Small intestine (tissue), 16 donors: ENCODE data around the gene PRDX2. TPM values are rescaled to one million over a fixed set of nuclear protein-coding genes. Genes with fewer than 3 reads are reported as not detected.
"Not testable (repeated sequence)": the region's sequence is repeated elsewhere in the genome, so short reads cannot be mapped to it uniquely, and the experiment has no call there.

Source experiments
- DNase-seq, 2 donors: peaks; one replicate each; pipeline versions ENCODE4 v3.0.0 to v3.0.0-alpha.2; 2013
- FAIRE-seq: peaks from 2 replicates; lab custom pipeline; 2012; peaks lifted over from hg19 to GRCh38; lab: Jason Lieb, UNC
- H3K27ac ChIP-seq, 3 donors: one replicate each; pipeline ENCODE4 v1.5.1; 2013; ENCODE audit warnings: low read length in 2 of 3, mild to moderate bottlenecking in 2 of 3, control low read depth in 1 of 3, inconsistent platforms in 1 of 3, low read depth in 1 of 3, moderate library complexity in 1 of 3
- H3K27me3 ChIP-seq, 3 donors: one replicate each; pipeline ENCODE4 v1.6.1; 2013; ENCODE audit warnings: low read length in 3 of 3, inconsistent platforms in 1 of 3; ENCODE audit not compliant: control insufficient read depth in 3 of 3, insufficient read depth in 3 of 3
- H3K36me3 ChIP-seq, 3 donors: one replicate each; pipeline ENCODE4 v1.6.1; 2013; ENCODE audit warnings: low read length in 3 of 3, inconsistent platforms in 1 of 3, low read depth in 1 of 3, mild to moderate bottlenecking in 1 of 3, moderate library complexity in 1 of 3; ENCODE audit not compliant: control insufficient read depth in 3 of 3, insufficient read depth in 2 of 3
- H3K4me1 ChIP-seq, 3 donors: one replicate each; pipeline ENCODE4 v1.6.1; 2013; ENCODE audit warnings: low read length in 2 of 3, inconsistent platforms in 1 of 3, low read depth in 1 of 3, mild to moderate bottlenecking in 1 of 3, moderate library complexity in 1 of 3; ENCODE audit not compliant: control insufficient read depth in 3 of 3, insufficient read depth in 2 of 3
- H3K4me3 ChIP-seq, 3 donors: one replicate each; pipeline ENCODE4 v1.5.1; 2013; ENCODE audit warnings: low read length in 3 of 3, control low read depth in 1 of 3, inconsistent platforms in 1 of 3, low read depth in 1 of 3, mild to moderate bottlenecking in 1 of 3, moderate library complexity in 1 of 3
- H3K9me3 ChIP-seq, 2 donors: one replicate each; pipeline ENCODE4 v1.6.1; 2013; ENCODE audit warnings: low read depth in 1 of 2, low read length in 1 of 2; ENCODE audit not compliant: control insufficient read depth in 2 of 2, insufficient read depth in 1 of 2
- WGBS, 3 donors: extraction: QIAGEN DNeasy Blood & Tissue Kit; methylation state at CpG; one replicate each; pipeline ENCODE4 v1.1.7; 2013; 5-methylcytosine and 5-hydroxymethylcytosine counted together
- long read RNA-seq, 10 donors: transcript quantifications; one replicate each; lab custom pipeline, GENCODE V29; 2026
- polyA plus RNA-seq, 4 donors: library from polyadenylated mRNA; stranded (reverse) in 3 of 4; unstranded in 1 of 4; fragments of 200-250 nt in 3 of 4; fragments of 120-200 nt in 1 of 4; gene quantifications; one replicate each; pipeline versions ENCODE4 v1.2.1 to v1.2.3, GENCODE V29; 2013
- donor health status: healthy with polysubstance abuse.
- donor health status: control.
- donor health status: control.
- donor health status: Bipolar disorder and iron deficiency.
- donor health status: healthy.

PRDX2 gene
- polyA plus RNA-seq, result 100 to 1,000 TPM; 285 to 523 (median 416) TPM
- long read RNA-seq, donor 1, result 0 reads
- long read RNA-seq, donor 2, transcript PRDX2-201 (6 exons, 987 nt), result major isoform, 68 of 73 reads
- long read RNA-seq, donor 2, partial matches to known transcripts, result 0 of 73 reads
- long read RNA-seq, donor 2, other reads (novel, unspliced or antisense), result 5 of 73 reads
- long read RNA-seq, donor 3, transcript PRDX2-201 (6 exons, 987 nt), result major isoform, 95 of 164 reads
- long read RNA-seq, donor 3, partial matches to known transcripts, result 56 of 164 reads
- long read RNA-seq, donor 3, other reads (novel, unspliced or antisense), result 13 of 164 reads
- long read RNA-seq, donor 4, partial matches to known transcripts, result 0 of 3 reads
- long read RNA-seq, donor 4, other reads (novel, unspliced or antisense), result 0 of 3 reads
- long read RNA-seq, donor 5, transcript PRDX2-201 (6 exons, 987 nt), result major isoform, 38 of 94 reads
- long read RNA-seq, donor 5, partial matches to known transcripts, result 56 of 94 reads
- long read RNA-seq, donor 5, other reads (novel, unspliced or antisense), result 0 of 94 reads
- long read RNA-seq, donor 6, transcript PRDX2-201 (6 exons, 987 nt), result major isoform, 111 of 145 reads
- long read RNA-seq, donor 6, partial matches to known transcripts, result 32 of 145 reads
- long read RNA-seq, donor 6, other reads (novel, unspliced or antisense), result 0 of 145 reads
- long read RNA-seq, donor 7, transcript PRDX2-201 (6 exons, 987 nt), result major isoform, 535 of 744 reads
- long read RNA-seq, donor 7, partial matches to known transcripts, result 151 of 744 reads
- long read RNA-seq, donor 7, other reads (novel, unspliced or antisense), result 54 of 744 reads
- long read RNA-seq, donor 8, transcript PRDX2-201 (6 exons, 987 nt), result major isoform, 14 of 14 reads
- long read RNA-seq, donor 8, partial matches to known transcripts, result 0 of 14 reads
- long read RNA-seq, donor 8, other reads (novel, unspliced or antisense), result 0 of 14 reads
- long read RNA-seq, donor 9, transcript PRDX2-201 (6 exons, 987 nt), result major isoform, 28 of 28 reads
- long read RNA-seq, donor 9, partial matches to known transcripts, result 0 of 28 reads
- long read RNA-seq, donor 9, other reads (novel, unspliced or antisense), result 0 of 28 reads
- long read RNA-seq, donor 10, transcript PRDX2-201 (6 exons, 987 nt), result major isoform, 139 of 206 reads
- long read RNA-seq, donor 10, partial matches to known transcripts, result 48 of 206 reads
- long read RNA-seq, donor 10, other reads (novel, unspliced or antisense), result 15 of 206 reads

GRCh38 chr19:12801466-12802266 is at the start of gene PRDX2, which contains the start of gene THSD8:
Gene PRDX2, minus strand, starts transcription at chr19:12801800. Its CDS starts 539 bp downstream, at chr19:12801261.
Gene THSD8, plus strand, starts transcription at chr19:12802069. Its CDS starts 3 bp downstream, at chr19:12802072.
- Histone ChIP-seq H3K4me1 (peaks cover 3 to 22% (median 4%) of the 10 kb centered on the region in 3 donors), H3K27me3 (no peaks in the 10 kb centered on the region), H3K9me3 (no peaks in the 10 kb centered on the region), H3K4me3 (peak within 1 kb of the TSS; percentile 59 to 93 (median 86)), H3K27ac (peak within 1 kb of the TSS; percentile 56 to 85 (median 61)), H3K36me3 (peaks cover 4 to 37% (median 5%) of the 10 kb centered on the region in 3 donors)
- FAIRE-seq, result no peak
- peak; percentile 87 to 93 for DNase-seq
- 0 to 1% (median 0%) methylated on average over 50 to 78 of the region's 78 CpGs for WGBS, 3 donors

GRCh38 chr19:12847159-12848139 is 45.8 kb upstream of the PRDX2 start:
- H3K4me1 ChIP-seq, result peaks cover 0 to 7% (median 0%) of the 10 kb centered on the region in 3 donors
- no peak overlapping the region for H3K4me3 ChIP-seq
- no peak overlapping the region for H3K27ac ChIP-seq
- peaks cover 0 to 31% (median 4%) of the 10 kb centered on the region in 3 donors for H3K27me3 ChIP-seq
- no peaks in the 10 kb centered on the region for H3K9me3 ChIP-seq
- 9 to 12% (median 11%) methylated on average over 53 to 69 of the region's 69 CpGs for WGBS, 3 donors
- FAIRE-seq (no peak), DNase-seq (peak; percentile 72 to 91)
- H3K36me3 ChIP-seq, result no peaks in the 10 kb centered on the region

GRCh38 chr19:12846613-12847012 is 45.0 kb upstream of the PRDX2 start:
- not testable (repeated sequence) for H3K4me3 ChIP-seq, H3K27ac ChIP-seq, H3K9me3 ChIP-seq, FAIRE-seq, H3K4me1 ChIP-seq, DNase-seq, H3K36me3 ChIP-seq
- peaks cover 0 to 37% (median 9%) of the 10 kb centered on the region in 3 donors for H3K27me3 ChIP-seq
- 71 to 82% (median 78%) methylated on average over 7 of the region's 7 CpGs for WGBS, 3 donors

GRCh38 chr19:12843999-12844732 is 42.6 kb upstream of the PRDX2 start:
- peaks cover 0 to 61% (median 24%) of the 10 kb centered on the region in 3 donors for H3K27me3 ChIP-seq
- no peaks in the 10 kb centered on the region for H3K9me3 ChIP-seq
- H3K4me1 ChIP-seq, result peaks cover 0 to 11% (median 0%) of the 10 kb centered on the region in 3 donors
- no peaks in the 10 kb centered on the region for H3K36me3 ChIP-seq
- DNase-seq, result no peak
- FAIRE-seq, result no peak
- no peak overlapping the region for H3K4me3 ChIP-seq
- H3K27ac ChIP-seq, result no peak overlapping the region
- WGBS, 3 donors, result 66 to 81% (median 67%) methylated on average over 3 of the region's 3 CpGs

GRCh38 chr19:12843328-12843727 is 41.7 kb upstream of the PRDX2 start:
- Histone ChIP-seq H3K36me3 (no peaks in the 10 kb centered on the region), H3K27me3 (peaks cover 0 to 69% (median 27%) of the 10 kb centered on the region in 3 donors), H3K9me3 (no peaks in the 10 kb centered on the region), H3K27ac (no peak overlapping the region), H3K4me1 (peaks cover 0 to 11% (median 0%) of the 10 kb centered on the region in 3 donors), H3K4me3 (no peak overlapping the region)
- no peak for FAIRE-seq
- WGBS, 3 donors, result 75 to 85% (median 78%) methylated on average over 11 of the region's 11 CpGs
- DNase-seq, result no peak

- 91 to 92% (median 91%) methylated on average over 18 of the region's 18 CpGs for WGBS, 3 donors
- no peak for DNase-seq
- H3K9me3 ChIP-seq, result no peaks in the 10 kb centered on the region
- peaks cover 0 to 12% (median 0%) of the 10 kb centered on the region in 3 donors for H3K4me1 ChIP-seq
- FAIRE-seq, result no peak
- peaks cover 3 to 72% (median 32%) of the 10 kb centered on the region in 3 donors for H3K27me3 ChIP-seq
- H3K27ac ChIP-seq, result no peak overlapping the region
- no peak overlapping the region for H3K4me3 ChIP-seq
- H3K36me3 ChIP-seq, result no peaks in the 10 kb centered on the region
Measured at GRCh38 chr19:12842511-12842910, 40.9 kb upstream of the PRDX2 start.
